Measurements from ENCODE around the gene KRT14. TPM values are rescaled to one million over a fixed set of nuclear protein-coding genes. Genes with fewer than 3 reads are reported as not detected.

The KRT14 gene
- total RNA-seq, 1 donor from 2014 or later: 1.0 TPM

- Histone ChIP-seq H4K20me1 (ENCODE audit: insufficient read depth, low read length) (no peaks in the 10 kb centered on the region), H3K79me2 (ENCODE audit: insufficient read depth, low read length) (no peaks in the 10 kb centered on the region), H2AFZ (ENCODE audit: low read depth, low read length) (no peak overlapping the region), H3K9me3 (ENCODE audit: insufficient read depth, low read depth, low read length) (no peaks in the 10 kb centered on the region), H3K27me3 (ENCODE audit: insufficient read depth, low read length) (peaks cover 38% of the 10 kb centered on the region), H3K9ac (ENCODE audit: low read length) (no peak overlapping the region), H3K4me2 (ENCODE audit: low read length) (no peak overlapping the region), H3K4me3 (ENCODE audit: insufficient read depth, low read depth, low read length) (no peak overlapping the region), H3K36me3 (ENCODE audit: insufficient read depth, low read length) (no peaks in the 10 kb centered on the region), H3K4me1 (ENCODE audit: insufficient read depth, low read length) (no peaks in the 10 kb centered on the region), H3K27ac (ENCODE audit: low read depth, low read length) (no peak overlapping the region)
- no peaks in the 10 kb centered on the region for H3K4me1 Mint-ChIP-seq (ENCODE audit: low read depth, unreplicated experiment)
- DNase-seq (ENCODE audit: low read depth) (no peak), FAIRE-seq (no peak)
- H3K9me3 Mint-ChIP-seq (ENCODE audit: unreplicated experiment): no peaks in the 10 kb centered on the region
- no peaks in the 10 kb centered on the region for H3K36me3 Mint-ChIP-seq (ENCODE audit: low read depth, unreplicated experiment)
- no peak for TF ChIP-seq CTCF (IDR thresholded peaks at IDR 0.05; ENCODE audit: insufficient read depth, low read depth, low read length)
- H3K27me3 Mint-ChIP-seq (ENCODE audit: low read depth, unreplicated experiment): peaks cover 52% of the 10 kb centered on the region
- H3K4me3 Mint-ChIP-seq (ENCODE audit: unreplicated experiment): no peak overlapping the region
- no peak overlapping the region for H3K27ac Mint-ChIP-seq (ENCODE audit: unreplicated experiment)
Measured at GRCh38 chr17:41565338-41565737, 21.4 kb downstream of the KRT14 start.

DNA sequence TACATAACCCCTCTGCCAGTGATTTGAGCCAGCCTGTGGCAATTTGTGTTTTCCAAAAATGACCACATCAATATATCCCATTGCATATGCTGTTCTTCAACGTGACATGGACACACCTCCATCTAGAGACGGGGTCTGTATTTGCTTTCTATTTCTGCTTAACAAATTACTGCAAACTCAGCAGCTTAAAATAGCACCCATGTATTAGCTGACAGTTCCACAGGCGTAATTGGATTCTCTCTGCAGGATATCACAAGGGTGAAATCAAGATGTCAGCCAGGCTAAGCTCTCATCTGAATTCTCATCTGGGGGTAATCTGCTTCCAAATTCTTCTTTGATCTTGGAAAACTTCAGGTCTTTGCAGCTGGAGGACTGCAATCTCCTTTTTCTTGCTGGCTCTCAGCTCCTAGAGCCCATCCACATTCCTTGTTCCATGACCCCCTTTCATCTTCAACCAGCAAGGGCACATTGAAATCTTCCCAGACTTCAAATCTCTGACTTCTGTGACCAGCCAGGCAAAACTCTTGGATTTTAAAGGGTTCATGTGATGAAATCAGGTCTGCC, 23.0 kb downstream of the KRT14 start:
- no peak overlapping the region for H3K9ac ChIP-seq (ENCODE audit: low read length)
- H3K9me3 Mint-ChIP-seq (ENCODE audit: unreplicated experiment): no peaks in the 10 kb centered on the region
- DNase-seq (ENCODE audit: low read depth) (no peak), FAIRE-seq (no peak)
- H3K4me1 Mint-ChIP-seq (ENCODE audit: low read depth, unreplicated experiment): peaks cover 5% of the 10 kb centered on the region
- H3K27ac Mint-ChIP-seq (ENCODE audit: unreplicated experiment): no peak overlapping the region
- H3K27ac ChIP-seq (ENCODE audit: low read depth, low read length): no peak overlapping the region
- H3K27me3 Mint-ChIP-seq (ENCODE audit: low read depth, unreplicated experiment): peaks cover 36% of the 10 kb centered on the region
- H3K79me2 ChIP-seq (ENCODE audit: insufficient read depth, low read length): no peaks in the 10 kb centered on the region
- no peak overlapping the region for H3K4me3 ChIP-seq (ENCODE audit: insufficient read depth, low read depth, low read length)
- H2AFZ ChIP-seq (ENCODE audit: low read depth, low read length): no peak overlapping the region
- H3K4me1 ChIP-seq (ENCODE audit: insufficient read depth, low read length): no peaks in the 10 kb centered on the region
- H3K9me3 ChIP-seq (ENCODE audit: insufficient read depth, low read depth, low read length): no peaks in the 10 kb centered on the region
- TF ChIP-seq EZH2 (IDR thresholded peaks at IDR 0.05; ENCODE audit: insufficient read depth, low read length) (no peak), CTCF (IDR thresholded peaks at IDR 0.05; ENCODE audit: insufficient read depth, low read depth, low read length) (no peak)
- H3K27me3 ChIP-seq (ENCODE audit: insufficient read depth, low read length): peaks cover 34% of the 10 kb centered on the region
- H3K36me3 ChIP-seq (ENCODE audit: insufficient read depth, low read length): no peaks in the 10 kb centered on the region
- H4K20me1 ChIP-seq (ENCODE audit: insufficient read depth, low read length): no peaks in the 10 kb centered on the region
- H3K36me3 Mint-ChIP-seq (ENCODE audit: low read depth, unreplicated experiment): no peaks in the 10 kb centered on the region
- H3K4me2 ChIP-seq (ENCODE audit: low read length): no peak overlapping the region
- no peak overlapping the region for H3K4me3 Mint-ChIP-seq (ENCODE audit: unreplicated experiment)

- Mint-ChIP-seq H3K27me3 (ENCODE audit: low read depth, unreplicated experiment) (peaks cover 32% of the 10 kb centered on the region), H3K4me3 (ENCODE audit: unreplicated experiment) (no peak overlapping the region), H3K36me3 (ENCODE audit: low read depth, unreplicated experiment) (no peaks in the 10 kb centered on the region), H3K9me3 (ENCODE audit: unreplicated experiment) (no peaks in the 10 kb centered on the region), H3K27ac (ENCODE audit: unreplicated experiment) (no peak overlapping the region), H3K4me1 (ENCODE audit: low read depth, unreplicated experiment) (peaks cover 5% of the 10 kb centered on the region)
- Histone ChIP-seq H3K79me2 (ENCODE audit: insufficient read depth, low read length) (no peaks in the 10 kb centered on the region), H3K4me2 (ENCODE audit: low read length) (no peak overlapping the region), H2AFZ (ENCODE audit: low read depth, low read length) (no peak overlapping the region), H4K20me1 (ENCODE audit: insufficient read depth, low read length) (no peaks in the 10 kb centered on the region), H3K4me3 (ENCODE audit: insufficient read depth, low read depth, low read length) (no peak overlapping the region), H3K27me3 (ENCODE audit: insufficient read depth, low read length) (peaks cover 33% of the 10 kb centered on the region), H3K4me1 (ENCODE audit: insufficient read depth, low read length) (no peaks in the 10 kb centered on the region), H3K9me3 (ENCODE audit: insufficient read depth, low read depth, low read length) (no peaks in the 10 kb centered on the region), H3K27ac (ENCODE audit: low read depth, low read length) (no peak overlapping the region), H3K36me3 (ENCODE audit: insufficient read depth, low read length) (no peaks in the 10 kb centered on the region), H3K9ac (ENCODE audit: low read length) (no peak overlapping the region)
- FAIRE-seq: no peak
- no peak for DNase-seq (ENCODE audit: low read depth)
- TF ChIP-seq EZH2 (IDR thresholded peaks at IDR 0.05; ENCODE audit: insufficient read depth, low read length) (no peak), CTCF (IDR thresholded peaks at IDR 0.05; ENCODE audit: insufficient read depth, low read depth, low read length) (no peak)
Measured at GRCh38 chr17:41561554-41561953, 25.1 kb downstream of the KRT14 start.

Data from astrocyte (in vitro differentiated cells and primary cell).